SHP77 (cell line): ENCODE results near the gene BRIP1.

Experiments
- DNase-seq, 2 experiments: peaks; one replicate each; lab custom pipeline; 2025; lab: John Stamatoyannopoulos, UW

BRIP1 gene

GRCh38 chr17:61757168-61757567 is 106.2 kb downstream of the BRIP1 start:
- no peak for DNase-seq

GRCh38 chr17:61756561-61756960 is 106.8 kb downstream of the BRIP1 start:
- DNase-seq, result no peak

- no peak for DNase-seq
Measured at GRCh38 chr17:61755668-61756067, 107.7 kb downstream of the BRIP1 start.

GRCh38 chr17:61755078-61755477 is 108.2 kb downstream of the BRIP1 start:
- no peak for DNase-seq

GRCh38 chr17:61754124-61754523 is 109.2 kb downstream of the BRIP1 start:
- no peak for DNase-seq

- no peak for DNase-seq
Measured at GRCh38 chr17:61753696-61754095, 109.6 kb downstream of the BRIP1 start.

- no peak for DNase-seq
Measured at GRCh38 chr17:61750656-61751055, 112.7 kb downstream of the BRIP1 start.

GRCh38 chr17:61749823-61750404 is 113.4 kb downstream of the BRIP1 start:
- no peak for DNase-seq

- no peak for DNase-seq
Measured at GRCh38 chr17:61746248-61746985, 116.9 kb downstream of the BRIP1 start.

GRCh38 chr17:61744804-61745203 is 118.5 kb downstream of the BRIP1 start:
- no peak for DNase-seq

- DNase-seq, result no peak
Measured at GRCh38 chr17:61744252-61744651, 119.1 kb downstream of the BRIP1 start.

GRCh38 chr17:61743766-61744165 is 119.6 kb downstream of the BRIP1 start:
- no peak for DNase-seq

- no peak for DNase-seq
Measured at GRCh38 chr17:61739002-61739401, 124.3 kb downstream of the BRIP1 start.

GRCh38 chr17:61738249-61738648 is 125.1 kb downstream of the BRIP1 start:
- no peak for DNase-seq

- no peak for DNase-seq
Measured at GRCh38 chr17:61737820-61738219, 125.5 kb downstream of the BRIP1 start.

- DNase-seq, result no peak
Measured at GRCh38 chr17:61736438-61736837, 126.9 kb downstream of the BRIP1 start.

GRCh38 chr17:61735807-61736206 is 127.5 kb downstream of the BRIP1 start:
- no peak for DNase-seq

- DNase-seq, result no peak
Measured at GRCh38 chr17:61734466-61734865, 128.9 kb downstream of the BRIP1 start.

GRCh38 chr17:61734012-61734411 is 129.3 kb downstream of the BRIP1 start:
- no peak for DNase-seq

GRCh38 chr17:61733021-61733420 is 130.3 kb downstream of the BRIP1 start:
- DNase-seq, result no peak

GRCh38 chr17:61732169-61732568 is 131.2 kb downstream of the BRIP1 start:
- no peak for DNase-seq

- DNase-seq, result no peak
Measured at GRCh38 chr17:61731330-61731729, 132.0 kb downstream of the BRIP1 start.

GRCh38 chr17:61729690-61730268 is 133.5 kb downstream of the BRIP1 start:
- no peak for DNase-seq
